ENCODE data around the gene KRT37.

The KRT37 gene

DNA sequence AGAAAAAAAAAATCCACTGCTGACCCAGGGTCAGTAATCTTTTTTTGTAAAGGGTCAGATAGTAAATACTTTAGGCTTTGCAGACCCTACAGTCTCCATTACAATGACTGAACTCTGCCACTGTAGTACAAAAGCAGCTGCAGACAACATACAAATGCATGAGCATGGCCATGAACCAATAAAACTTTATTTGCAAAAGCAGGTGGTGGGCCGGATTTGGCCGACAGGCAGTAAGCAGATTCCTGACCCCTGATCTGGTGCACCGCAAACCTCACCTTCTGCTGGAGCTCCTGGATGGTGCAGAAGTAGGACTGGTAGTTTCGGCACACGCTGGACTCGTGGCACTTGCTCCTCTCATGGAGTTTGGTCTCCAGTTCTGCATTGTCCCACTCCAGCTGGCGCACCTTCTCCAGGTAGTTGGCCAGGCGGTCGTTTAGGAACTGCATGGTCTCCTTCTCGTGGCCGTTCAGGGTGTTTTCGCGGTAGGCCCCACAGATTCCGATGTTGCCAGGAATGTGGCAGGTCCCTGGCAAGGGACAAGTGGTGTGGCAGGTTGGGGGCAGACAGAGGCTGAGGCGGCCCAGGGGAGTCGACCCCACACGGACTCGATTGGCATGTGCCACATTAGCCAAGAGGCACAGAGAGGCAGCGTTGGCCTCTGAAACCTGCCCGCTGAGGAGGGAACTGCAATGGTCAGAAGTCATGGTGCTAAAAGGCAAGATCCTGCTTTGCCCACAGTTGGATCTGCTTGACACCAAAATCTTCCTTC lies 13.1 kb downstream of the KRT37 start:
- DNase-seq (ENCODE audit: low read depth), result no peak
- no peak overlapping the region for H3K4me3 ChIP-seq (ENCODE audit: low read depth, low read length)
- TF ChIP-seq POLR2A (IDR thresholded peaks at IDR 0.05; ENCODE audit: extremely low read depth, insufficient read length), result no peak
- TF ChIP-seq, protein P1, sequence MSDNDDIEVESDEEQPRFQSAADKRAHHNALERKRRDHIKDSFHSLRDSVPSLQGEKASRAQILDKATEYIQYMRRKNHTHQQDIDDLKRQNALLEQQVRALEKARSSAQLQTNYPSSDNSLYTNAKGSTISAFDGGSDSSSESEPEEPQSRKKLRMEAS (IDR thresholded peaks at IDR 0.05; ENCODE audit: low read depth, low read length), result no peak
- TF ChIP-seq, protein P2, sequence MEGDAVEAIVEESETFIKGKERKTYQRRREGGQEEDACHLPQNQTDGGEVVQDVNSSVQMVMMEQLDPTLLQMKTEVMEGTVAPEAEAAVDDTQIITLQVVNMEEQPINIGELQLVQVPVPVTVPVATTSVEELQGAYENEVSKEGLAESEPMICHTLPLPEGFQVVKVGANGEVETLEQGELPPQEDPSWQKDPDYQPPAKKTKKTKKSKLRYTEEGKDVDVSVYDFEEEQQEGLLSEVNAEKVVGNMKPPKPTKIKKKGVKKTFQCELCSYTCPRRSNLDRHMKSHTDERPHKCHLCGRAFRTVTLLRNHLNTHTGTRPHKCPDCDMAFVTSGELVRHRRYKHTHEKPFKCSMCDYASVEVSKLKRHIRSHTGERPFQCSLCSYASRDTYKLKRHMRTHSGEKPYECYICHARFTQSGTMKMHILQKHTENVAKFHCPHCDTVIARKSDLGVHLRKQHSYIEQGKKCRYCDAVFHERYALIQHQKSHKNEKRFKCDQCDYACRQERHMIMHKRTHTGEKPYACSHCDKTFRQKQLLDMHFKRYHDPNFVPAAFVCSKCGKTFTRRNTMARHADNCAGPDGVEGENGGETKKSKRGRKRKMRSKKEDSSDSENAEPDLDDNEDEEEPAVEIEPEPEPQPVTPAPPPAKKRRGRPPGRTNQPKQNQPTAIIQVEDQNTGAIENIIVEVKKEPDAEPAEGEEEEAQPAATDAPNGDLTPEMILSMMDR (IDR thresholded peaks at IDR 0.05; ENCODE audit: low read depth, low read length), result no peak
- no peak for TF ChIP-seq MYC (IDR thresholded peaks at IDR 0.05; ENCODE audit: low read depth, low read length)

DNA sequence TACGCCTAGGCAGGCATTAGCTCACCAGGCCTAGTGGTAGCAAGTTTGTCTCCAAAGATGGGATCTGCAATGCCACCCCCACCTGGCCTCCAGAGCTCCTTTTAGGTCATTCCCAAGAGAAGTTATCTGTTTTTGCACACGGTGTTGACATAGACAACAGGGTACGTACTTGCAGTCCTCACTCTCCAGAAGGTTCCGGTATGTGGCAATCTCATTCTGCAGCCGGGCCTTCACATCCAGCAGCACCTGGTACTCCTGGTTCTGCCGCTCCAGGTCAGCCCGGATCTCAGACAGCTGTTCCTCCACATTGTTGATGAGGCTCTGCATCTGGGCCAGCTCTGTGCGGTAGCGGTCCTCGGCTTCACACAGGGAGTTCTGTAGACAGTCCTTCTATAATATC lies 17.2 kb downstream of the KRT37 start:
- H3K4me3 ChIP-seq (ENCODE audit: low read depth, low read length), result no peak overlapping the region
- no peak for DNase-seq (ENCODE audit: low read depth)
- TF ChIP-seq, protein P1 (IDR thresholded peaks at IDR 0.05; ENCODE audit: low read depth, low read length), result no peak
- TF ChIP-seq POLR2A (IDR thresholded peaks at IDR 0.05; ENCODE audit: extremely low read depth, insufficient read length), result no peak
- no peak for TF ChIP-seq MYC (IDR thresholded peaks at IDR 0.05; ENCODE audit: low read depth, low read length)
- TF ChIP-seq, protein P2 (IDR thresholded peaks at IDR 0.05; ENCODE audit: low read depth, low read length), result no peak

GRCh38 chr17:41406205-41406604 lies 18.2 kb downstream of the KRT37 start:
- H3K4me3 ChIP-seq (ENCODE audit: low read depth, low read length), result no peak overlapping the region
- DNase-seq (ENCODE audit: low read depth), result no peak
- TF ChIP-seq POLR2A (IDR thresholded peaks at IDR 0.05; ENCODE audit: extremely low read depth, insufficient read length), result no peak
- no peak for TF ChIP-seq MYC (IDR thresholded peaks at IDR 0.05; ENCODE audit: low read depth, low read length)
- TF ChIP-seq, protein P2 (IDR thresholded peaks at IDR 0.05; ENCODE audit: low read depth, low read length), result no peak
- TF ChIP-seq, protein P1 (IDR thresholded peaks at IDR 0.05; ENCODE audit: low read depth, low read length), result no peak

GRCh38 chr17:41404024-41404671 lies 20.2 kb downstream of the KRT37 start:
- TF ChIP-seq MYC (IDR thresholded peaks at IDR 0.05; ENCODE audit: low read depth, low read length), result no peak
- DNase-seq (ENCODE audit: low read depth), result peak; percentile 79
- no peak overlapping the region for H3K4me3 ChIP-seq (ENCODE audit: low read depth, low read length)

GRCh38 chr17:41403404-41404023 lies 20.9 kb downstream of the KRT37 start:
- DNase-seq (ENCODE audit: low read depth), result no peak
- no peak overlapping the region for H3K4me3 ChIP-seq (ENCODE audit: low read depth, low read length)
- TF ChIP-seq, protein P2 (IDR thresholded peaks at IDR 0.05; ENCODE audit: low read depth, low read length), result no peak
- TF ChIP-seq POLR2A (IDR thresholded peaks at IDR 0.05; ENCODE audit: extremely low read depth, insufficient read length) (no peak), MYC (IDR thresholded peaks at IDR 0.05; ENCODE audit: low read depth, low read length) (no peak)
- TF ChIP-seq, protein P1 (IDR thresholded peaks at IDR 0.05; ENCODE audit: low read depth, low read length), result no peak

GRCh38 chr17:41402161-41402560 lies 22.2 kb downstream of the KRT37 start:
- DNase-seq (ENCODE audit: low read depth), result no peak
- TF ChIP-seq, protein P2 (IDR thresholded peaks at IDR 0.05; ENCODE audit: low read depth, low read length), result no peak
- H3K4me3 ChIP-seq (ENCODE audit: low read depth, low read length), result no peak overlapping the region
